ENCODE data around the gene BEND4. TPM values are rescaled to one million over a fixed set of nuclear protein-coding genes. Genes with fewer than 3 reads are reported as not detected.

BEND4 gene
- total RNA-seq, 1 donor from 2014 or later: not detected

GRCh38 chr4:42159271-42160001 is 7.0 kb upstream of the BEND4 start:
- Histone ChIP-seq H3K36me3 (no peaks in the 10 kb centered on the region), H3K27ac (replicated peaks) (no peak overlapping the region), H3K27me3 (ENCODE audit: low read depth) (peaks cover 40% of the 10 kb centered on the region), H3K9me3 (replicated peaks) (peaks cover 8% of the 10 kb centered on the region), H3K4me3 (no peak overlapping the region), H3K4me1 (no peaks in the 10 kb centered on the region)
- intact Hi-C loops (cut with micrococcal nuclease): no loop called here
- DNase-seq: no peak
- no peak for TF ChIP-seq CTCF (IDR thresholded peaks at IDR 0.05; ENCODE audit: borderline replicate concordance)

GRCh38 chr4:42151568-42152506 is 618 bp downstream of the BEND4 start:
- Histone ChIP-seq H3K27me3 (ENCODE audit: low read depth) (peaks cover 98% of the 10 kb centered on the region), H3K27ac (replicated peaks) (no peak overlapping the region), H3K4me3 (peak overlapping the region; percentile 66), H3K4me1 (peaks cover 24% of the 10 kb centered on the region), H3K36me3 (no peaks in the 10 kb centered on the region), H3K9me3 (replicated peaks) (no peaks in the 10 kb centered on the region)
- no peak for TF ChIP-seq CTCF (IDR thresholded peaks at IDR 0.05; ENCODE audit: borderline replicate concordance)
- no peak for DNase-seq
- intact Hi-C loops (cut with micrococcal nuclease): no loop called here

- peak overlapping the region; percentile 66 for H3K4me3 ChIP-seq
- DNase-seq: no peak
- H3K27ac ChIP-seq (replicated peaks): no peak overlapping the region
- H3K36me3 ChIP-seq: no peaks in the 10 kb centered on the region
- H3K4me1 ChIP-seq: peaks cover 24% of the 10 kb centered on the region
- H3K9me3 ChIP-seq (replicated peaks): no peaks in the 10 kb centered on the region
- intact Hi-C loops (cut with micrococcal nuclease): no loop called here
- no peak for TF ChIP-seq CTCF (IDR thresholded peaks at IDR 0.05; ENCODE audit: borderline replicate concordance)
- peaks cover 98% of the 10 kb centered on the region for H3K27me3 ChIP-seq (ENCODE audit: low read depth)
These were observed 1.5 kb downstream of the BEND4 start for GRCh38 chr4:42150653-42151567.

GRCh38 chr4:42149004-42149403 is 3.5 kb downstream of the BEND4 start:
- H3K9me3 ChIP-seq (replicated peaks): no peaks in the 10 kb centered on the region
- intact Hi-C loops (cut with micrococcal nuclease): no loop called here
- no peaks in the 10 kb centered on the region for H3K36me3 ChIP-seq
- H3K27ac ChIP-seq (replicated peaks): no peak overlapping the region
- H3K4me1 ChIP-seq: peaks cover 24% of the 10 kb centered on the region
- peaks cover 98% of the 10 kb centered on the region for H3K27me3 ChIP-seq (ENCODE audit: low read depth)
- no peak for TF ChIP-seq CTCF (IDR thresholded peaks at IDR 0.05; ENCODE audit: borderline replicate concordance)
- no peak overlapping the region for H3K4me3 ChIP-seq
- DNase-seq: no peak

GRCh38 chr4:42148425-42148824 is 4.0 kb downstream of the BEND4 start:
- H3K27me3 ChIP-seq (ENCODE audit: low read depth): peaks cover 95% of the 10 kb centered on the region
- H3K4me3 ChIP-seq: no peak overlapping the region
- no peak overlapping the region for H3K27ac ChIP-seq (replicated peaks)
- no peaks in the 10 kb centered on the region for H3K9me3 ChIP-seq (replicated peaks)
- TF ChIP-seq CTCF (IDR thresholded peaks at IDR 0.05; ENCODE audit: borderline replicate concordance): no peak
- intact Hi-C loops (cut with micrococcal nuclease): no loop called here
- H3K36me3 ChIP-seq: no peaks in the 10 kb centered on the region
- DNase-seq: no peak
- peaks cover 24% of the 10 kb centered on the region for H3K4me1 ChIP-seq

Data from left ventricle myocardium inferior (tissue), 1 donor.